ENCODE results near the gene XPO6.

XPO6 gene

GRCh38 chr16:28084209-28084608 lies 127.6 kb downstream of the XPO6 start:
- no peak overlapping the region for H3K27ac ChIP-seq
- TF ChIP-seq CTCF (conservative IDR thresholded peaks at IDR 0.05; ENCODE audit: low read depth): no peak
- CTCF ChIA-PET: interaction anchor here (0.7 to 1.0 kb wide), 2 partner anchors 7 to 14 kb away, joined by 5 to 6 read pairs; no protein-coding TSS in a partner anchor
- no peak for DNase-seq (ENCODE audit: low spot score)
- POLR2A ChIA-PET (ENCODE audit: low non-redundant PET): no interaction called here

DNA sequence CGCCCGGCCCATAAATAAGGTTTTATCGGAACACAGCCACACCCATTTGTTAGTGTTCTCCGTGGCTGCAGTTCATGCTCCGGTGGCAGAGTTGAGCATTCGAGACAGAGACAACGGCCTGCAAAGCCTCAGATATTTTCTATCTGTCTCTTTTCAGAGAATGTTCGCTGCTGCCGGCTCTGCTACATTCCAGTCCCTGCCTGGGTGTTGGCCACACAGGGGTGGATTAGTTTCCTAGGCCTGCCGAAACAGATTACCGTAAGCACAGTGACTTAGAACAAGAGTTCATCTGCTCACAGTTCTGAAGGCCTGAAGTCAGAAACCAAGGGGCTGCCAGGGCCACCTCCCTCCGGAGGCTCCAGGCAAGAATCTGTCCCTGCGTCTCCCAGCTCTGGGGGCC lies 129.1 kb downstream of the XPO6 start:
- TF ChIP-seq CTCF (conservative IDR thresholded peaks at IDR 0.05; ENCODE audit: low read depth): no peak
- ChIA-PET POLR2A (ENCODE audit: low non-redundant PET) (no interaction called here), CTCF (no interaction called here)
- H3K27ac ChIP-seq: peak overlapping the region; percentile 26; the same call in 1 of the 2 replicates
- DNase-seq (ENCODE audit: low spot score): no peak

DNA sequence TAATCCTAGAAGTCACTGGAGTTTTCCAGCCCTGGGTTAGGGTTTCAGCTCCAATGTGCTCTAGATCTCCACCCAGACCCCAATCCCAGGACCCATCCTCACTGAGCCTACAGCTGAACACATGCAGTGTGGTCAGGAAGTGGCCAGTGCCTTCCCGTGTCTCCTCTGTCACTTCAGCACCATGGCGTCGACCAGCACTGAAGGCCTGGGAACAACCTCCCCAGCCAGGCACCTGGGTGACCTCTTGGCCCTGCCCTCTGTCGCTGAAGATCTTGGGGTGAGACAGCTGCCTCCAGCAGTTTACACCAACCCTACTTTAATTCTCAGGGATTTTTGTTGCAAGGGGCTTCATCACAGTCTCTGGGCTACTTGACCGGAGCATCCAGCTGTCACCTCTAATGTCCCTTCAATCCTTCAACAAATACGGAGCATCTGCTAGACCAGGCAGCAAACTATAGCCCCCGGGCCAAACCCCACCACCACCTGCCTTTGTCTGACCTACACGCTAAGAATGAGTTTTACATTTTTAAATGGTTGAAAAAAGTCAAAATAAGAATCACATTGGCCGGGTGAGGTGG lies 130.3 kb downstream of the XPO6 start:
- no peak for DNase-seq (ENCODE audit: low spot score)
- ChIA-PET POLR2A (ENCODE audit: low non-redundant PET) (no interaction called here), CTCF (interaction anchor here (0.9 kb wide), 1 partner anchor 11 kb away, joined by 4 read pairs; no protein-coding TSS in a partner anchor)
- H3K27ac ChIP-seq: no peak overlapping the region
- no peak for TF ChIP-seq CTCF (conservative IDR thresholded peaks at IDR 0.05; ENCODE audit: low read depth)

GRCh38 chr16:28078261-28078660 lies 133.5 kb downstream of the XPO6 start:
- no peak for DNase-seq (ENCODE audit: low spot score)
- ChIA-PET CTCF (interaction anchor here (0.7 kb wide), 1 partner anchor 303 kb away, joined by 3 read pairs; no protein-coding TSS in a partner anchor), POLR2A (ENCODE audit: low non-redundant PET) (no interaction called here)
- no peak overlapping the region for H3K27ac ChIP-seq
- TF ChIP-seq CTCF (conservative IDR thresholded peaks at IDR 0.05; ENCODE audit: low read depth): no peak

DNA sequence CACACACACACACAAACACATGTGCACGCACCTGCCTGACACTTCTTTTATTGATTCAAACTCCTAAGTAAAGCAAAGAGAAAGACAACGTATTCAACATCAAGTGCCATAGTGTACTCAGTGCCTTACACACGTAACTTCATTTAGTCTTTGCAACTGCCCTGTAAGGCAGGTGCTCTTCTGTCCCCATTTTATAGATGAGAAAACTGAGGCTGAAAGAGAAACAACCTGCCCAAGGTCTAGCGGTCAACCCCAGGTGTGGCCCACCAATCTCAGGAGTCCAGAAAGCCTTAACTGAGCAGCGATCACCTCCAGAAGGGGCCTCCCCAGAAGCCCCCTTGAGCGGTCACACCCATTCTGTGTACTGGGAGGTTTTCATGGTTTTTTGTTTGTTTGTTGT lies 137.9 kb downstream of the XPO6 start:
- ChIA-PET CTCF (no interaction called here), POLR2A (ENCODE audit: low non-redundant PET) (no interaction called here)
- DNase-seq (ENCODE audit: low spot score): no peak
- H3K27ac ChIP-seq: no peak overlapping the region
- TF ChIP-seq CTCF (conservative IDR thresholded peaks at IDR 0.05; ENCODE audit: low read depth): no peak

- no peak overlapping the region for H3K27ac ChIP-seq
- DNase-seq (ENCODE audit: low spot score): no peak
- POLR2A ChIA-PET (ENCODE audit: low non-redundant PET): no interaction called here
- TF ChIP-seq CTCF (conservative IDR thresholded peaks at IDR 0.05; ENCODE audit: low read depth): no peak
- CTCF ChIA-PET: interaction anchor here (0.6 to 1.2 kb wide), 2 partner anchors 17 to 297 kb away, joined by 3 read pairs; no protein-coding TSS in a partner anchor
Observed at GRCh38 chr16:28072087-28072486, 139.7 kb downstream of the XPO6 start.

Data from RWPE1 (cell line).